Fibroblast of skin of right biceps (primary cell): ENCODE results near the gene TMEM11.

Experiments used
- DNase-seq: peaks from one replicate; pipeline ENCODE4 v3.0.0-alpha.2; 2013

TMEM11 gene

DNA sequence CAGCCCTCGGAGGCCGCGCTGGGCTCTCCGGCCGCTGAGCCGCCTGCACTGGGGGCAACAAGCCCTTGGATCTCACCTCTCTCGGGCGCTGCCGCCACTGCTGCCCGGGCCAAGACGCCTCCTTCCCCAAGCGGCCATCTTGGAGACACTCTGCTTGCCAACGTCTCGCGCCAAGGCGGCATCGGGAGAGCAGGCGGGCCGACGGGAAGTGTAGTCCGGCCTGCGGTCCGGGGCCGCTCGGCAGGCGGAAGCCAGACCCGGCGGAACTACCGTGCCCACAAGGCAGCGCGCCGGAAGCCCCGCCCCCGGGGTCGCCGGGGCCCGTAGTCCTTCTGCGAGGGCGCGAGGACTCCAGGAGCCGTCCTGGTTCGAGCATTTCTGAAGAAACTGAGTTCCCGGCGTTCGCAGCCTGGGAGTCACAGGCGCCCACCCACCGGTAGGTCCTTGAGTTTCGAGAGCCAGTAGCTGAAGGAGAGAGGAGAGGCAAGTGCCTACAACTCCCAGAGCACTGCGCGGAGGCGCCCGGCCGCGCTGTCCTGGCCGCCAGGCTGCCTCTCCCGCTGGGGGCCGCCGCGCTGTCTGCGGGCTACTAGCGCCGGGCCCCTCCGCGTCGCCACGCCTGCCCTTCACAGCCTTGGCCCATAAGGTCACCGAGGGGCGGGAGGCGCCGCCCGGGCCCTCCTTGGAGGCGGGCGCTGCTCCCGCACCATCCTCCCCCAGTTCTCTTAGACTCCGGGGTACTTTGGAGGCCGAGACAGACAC is at the start of gene TMEM11:
TMEM11 (minus strand) TSS at position 147 of the 762 bp plus-strand sequence; CDS start at position 138, 9 bp downstream.
- DNase-seq, result peak; percentile 95

DNA sequence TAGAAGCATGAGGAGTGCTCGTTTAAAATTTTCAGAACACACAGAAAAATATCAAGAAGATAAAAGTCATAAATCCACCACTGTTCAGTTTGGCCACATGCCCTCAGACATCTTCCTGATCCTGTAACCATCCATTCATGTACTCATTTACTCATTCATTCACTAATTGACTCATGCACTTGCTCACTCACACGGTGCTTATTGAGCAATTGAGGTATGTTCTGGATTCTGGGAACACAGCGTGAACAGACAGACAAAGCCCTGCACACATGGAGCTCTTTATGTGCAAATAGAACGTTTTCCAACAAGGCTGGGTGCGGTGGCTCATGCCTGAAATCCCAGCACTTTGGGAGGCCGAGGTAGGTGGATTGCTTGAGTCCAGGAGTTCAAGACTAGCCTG is 49.4 kb upstream of the TMEM11 start:
- peak; percentile 58 for DNase-seq

DNA sequence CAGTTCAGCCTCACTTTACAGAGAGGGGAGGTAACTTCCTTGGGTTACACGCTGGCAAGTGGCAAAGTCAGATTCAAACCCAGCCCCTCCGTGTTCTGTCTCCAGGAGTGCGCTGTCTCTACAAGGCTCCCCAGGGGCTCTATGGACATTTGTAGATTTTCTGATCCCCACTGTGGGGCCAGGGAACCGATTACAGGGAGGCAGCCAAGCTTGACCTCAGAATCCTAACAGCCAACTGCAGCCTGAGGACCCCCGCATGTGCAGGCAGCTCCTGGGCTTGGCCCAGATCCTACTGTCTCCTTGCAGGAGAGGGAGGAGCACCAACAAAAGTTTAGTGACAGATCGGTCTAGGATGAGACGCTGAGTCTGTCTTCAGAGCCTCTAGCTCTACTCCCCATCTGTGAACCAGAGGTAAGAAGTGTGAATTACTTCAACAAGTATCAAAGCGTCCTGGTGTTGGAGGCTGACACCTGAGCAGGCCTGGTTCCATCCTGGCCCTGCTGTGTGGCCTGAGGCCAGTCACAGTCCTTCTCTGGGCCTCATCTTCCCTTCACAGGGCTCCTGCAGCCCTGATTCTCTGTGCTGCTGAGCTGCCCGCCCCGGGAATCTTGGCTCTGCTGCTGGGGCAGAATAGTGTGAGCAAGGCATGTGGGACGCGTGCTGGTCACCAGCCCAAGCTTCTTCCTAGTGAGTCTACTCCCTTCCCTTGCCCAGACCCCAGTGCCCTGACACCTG is 48.5 kb upstream of the TMEM11 start:
- no peak for DNase-seq

- no peak for DNase-seq
Measured at GRCh38 chr17:21258593-21258992, 44.6 kb upstream of the TMEM11 start.

DNA sequence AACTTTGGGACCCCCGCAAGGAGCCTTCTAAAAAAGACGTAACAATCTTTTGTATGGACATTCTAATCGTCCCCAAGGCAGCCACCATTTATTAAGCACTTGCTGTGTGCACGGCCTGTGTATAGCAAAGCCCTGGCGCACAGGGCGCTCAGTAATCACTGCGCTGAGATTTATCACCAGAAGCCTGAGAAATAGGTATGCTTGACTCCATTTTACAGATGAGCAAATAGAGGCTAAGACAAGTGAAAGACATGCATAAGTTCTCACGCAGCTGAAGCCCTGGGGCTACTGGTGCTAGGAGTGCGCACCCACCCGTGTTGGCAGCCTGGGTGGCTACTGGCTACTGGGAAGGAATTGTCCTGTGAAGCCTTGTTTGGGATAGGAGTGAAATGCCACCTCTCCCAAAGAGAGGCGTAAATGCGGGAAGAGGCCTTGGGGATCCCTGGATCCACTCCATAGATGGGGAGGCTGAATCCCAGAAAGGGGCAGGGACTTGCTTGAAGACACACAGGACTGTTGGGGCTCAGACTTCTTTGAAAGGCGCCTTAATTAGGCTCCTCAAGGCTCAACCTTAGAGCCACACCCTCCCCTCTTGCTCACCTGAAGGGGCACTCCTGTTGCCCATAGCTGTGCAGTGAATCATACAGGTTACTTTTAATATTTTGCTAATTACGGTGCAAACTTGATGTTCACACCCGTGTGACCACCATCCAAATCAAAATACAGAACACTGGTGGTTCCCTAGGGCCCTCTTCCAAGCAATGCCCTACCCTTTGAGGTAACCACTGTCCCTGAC is 39.9 kb upstream of the TMEM11 start:
- DNase-seq, result no peak

DNA sequence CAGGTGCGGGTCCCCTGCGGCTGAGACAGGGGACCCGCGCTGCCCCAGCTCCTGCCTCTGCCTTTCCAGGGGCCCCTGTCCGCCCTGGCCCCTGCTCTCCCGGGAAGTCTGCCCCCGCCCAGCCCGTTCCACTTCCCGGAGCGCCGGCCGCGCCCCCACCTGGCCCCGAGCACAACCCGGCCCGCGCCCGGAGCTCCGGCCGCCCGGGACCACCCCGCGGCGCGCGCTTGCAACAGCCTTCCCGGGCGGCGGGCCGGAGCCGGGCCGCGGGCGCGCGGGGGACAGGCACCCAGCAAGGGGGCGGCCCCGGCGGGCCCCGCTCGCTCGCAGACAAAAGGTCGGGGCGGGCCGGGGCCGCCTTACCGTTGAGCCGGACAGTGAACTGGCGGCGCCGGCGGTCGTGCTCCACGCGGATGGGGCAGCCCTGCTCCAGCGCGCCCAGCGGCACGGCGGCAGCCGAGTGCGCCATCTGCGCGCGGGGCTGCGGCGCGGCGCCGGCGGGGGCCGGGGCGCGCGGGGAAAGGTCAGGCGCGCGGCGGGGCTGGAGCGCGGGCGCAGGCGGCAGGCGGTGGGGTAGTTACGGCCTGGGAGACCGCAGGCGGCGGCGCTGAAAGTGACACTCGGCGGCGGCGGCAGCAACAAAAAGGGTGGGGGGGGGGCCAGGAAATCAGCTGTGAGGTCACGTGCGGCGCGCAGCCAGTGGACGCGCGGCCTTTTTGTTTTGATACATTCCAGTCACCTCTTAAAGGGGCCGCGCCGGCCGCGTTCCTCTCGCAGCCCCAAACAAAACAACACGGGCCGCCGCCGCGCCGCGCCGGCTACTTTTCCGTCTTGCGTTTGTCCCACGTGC is 39.1 kb upstream of the TMEM11 start, which contains the start of gene NATD1:
NATD1 (minus strand) TSS at position 615 of the 850 bp plus-strand sequence; CDS start at position 469, 146 bp downstream.
- DNase-seq, result peak; percentile 82

GRCh38 chr17:21252289-21252795 is 38.4 kb upstream of the TMEM11 start:
- DNase-seq, result no peak

GRCh38 chr17:21251337-21252010 is 37.5 kb upstream of the TMEM11 start:
- DNase-seq, result no peak

GRCh38 chr17:21250854-21251253 is 36.9 kb upstream of the TMEM11 start:
- DNase-seq, result no peak

DNA sequence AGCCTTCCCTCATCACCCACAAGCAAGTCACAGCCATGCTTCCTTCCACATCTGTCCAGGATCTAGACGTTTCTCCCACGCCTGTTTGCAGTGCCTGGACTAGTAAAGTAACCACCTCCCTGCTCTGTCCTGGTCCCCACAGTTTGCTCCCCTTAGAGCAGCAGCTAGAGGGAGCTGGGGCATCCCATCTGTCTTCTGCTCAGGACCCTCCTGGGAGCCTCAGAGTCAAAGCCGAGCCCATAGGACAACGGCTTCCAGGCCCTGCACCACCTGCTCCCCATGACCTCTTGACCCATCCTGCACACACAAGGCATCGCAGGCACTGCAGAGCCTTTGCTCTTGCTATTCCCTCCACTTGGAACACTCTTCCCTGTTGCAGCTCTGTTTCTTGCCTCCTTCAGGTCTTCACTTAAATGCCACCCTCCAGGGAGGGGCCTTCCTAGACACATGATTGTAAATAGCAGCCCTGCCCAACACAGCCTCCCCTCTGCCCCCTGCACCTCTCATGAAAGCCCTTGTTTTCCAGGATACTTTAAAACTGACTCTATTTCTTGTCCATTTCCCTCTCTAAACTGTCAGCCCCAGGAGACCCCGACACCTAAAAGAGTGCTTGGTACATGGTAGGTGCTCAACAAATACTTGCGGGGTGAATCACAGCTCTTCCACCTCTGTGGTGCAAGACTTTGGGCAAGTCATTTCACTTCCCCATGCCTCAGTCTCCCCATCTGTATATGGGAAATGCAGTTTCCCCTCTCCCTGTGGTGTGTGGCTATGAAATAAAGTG is 36.2 kb upstream of the TMEM11 start:
- no peak for DNase-seq

GRCh38 chr17:21249086-21249795 is 35.3 kb upstream of the TMEM11 start:
- DNase-seq, result no peak

DNA sequence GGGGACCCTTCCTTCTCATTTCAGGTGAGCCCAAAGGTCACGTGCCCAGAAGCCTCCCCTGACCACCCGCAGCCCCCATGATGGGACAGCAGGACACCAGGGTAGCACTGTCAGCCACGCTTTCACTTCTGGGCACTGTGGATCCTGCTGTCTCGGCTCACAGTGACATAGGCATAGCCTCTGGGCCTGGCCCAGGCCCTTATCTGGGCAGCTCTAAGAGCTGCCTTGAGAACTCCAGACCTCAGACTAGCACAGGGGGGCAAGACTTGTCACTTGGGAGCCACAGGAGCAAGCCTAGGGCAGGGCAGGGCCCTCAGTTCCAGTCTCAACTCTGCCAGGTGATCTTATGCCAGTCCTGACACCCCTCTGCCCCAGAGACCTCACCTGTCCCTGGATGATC is 34.5 kb upstream of the TMEM11 start:
- DNase-seq, result no peak

DNA sequence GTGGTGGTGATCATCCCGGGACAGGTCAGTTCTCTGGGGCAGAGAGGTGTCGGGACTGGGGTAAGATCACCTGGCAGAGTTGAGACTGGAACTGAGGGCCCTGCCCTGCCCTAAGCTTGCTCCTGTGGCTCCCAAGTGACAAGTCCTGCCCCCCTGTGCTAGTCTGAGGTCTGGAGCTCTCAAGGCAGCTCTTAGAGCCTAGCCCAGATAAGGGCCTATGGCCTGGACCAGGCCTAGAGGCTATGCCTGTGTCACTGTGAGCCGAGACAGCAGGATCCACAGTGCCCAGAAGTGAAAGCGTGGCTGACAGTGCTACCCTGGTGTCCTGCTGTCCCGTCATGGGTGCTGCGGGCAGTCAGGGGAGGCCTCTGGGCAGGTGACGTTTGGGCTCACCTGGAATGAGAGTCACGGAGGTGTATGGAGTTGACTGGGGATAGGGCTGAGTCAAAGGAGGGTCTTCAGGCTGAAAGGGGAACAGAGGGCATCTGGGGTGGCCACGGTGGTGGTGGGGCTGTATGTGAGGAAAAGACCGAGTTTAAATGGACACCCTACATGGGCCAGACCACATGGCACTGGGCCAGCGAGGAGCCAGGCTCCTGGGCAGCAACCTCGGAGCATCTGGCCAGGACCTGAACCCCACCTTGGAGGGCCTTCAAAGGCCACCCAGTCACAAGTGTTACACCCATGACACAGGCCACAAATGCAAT is 33.7 kb upstream of the TMEM11 start:
- DNase-seq, result no peak

DNA sequence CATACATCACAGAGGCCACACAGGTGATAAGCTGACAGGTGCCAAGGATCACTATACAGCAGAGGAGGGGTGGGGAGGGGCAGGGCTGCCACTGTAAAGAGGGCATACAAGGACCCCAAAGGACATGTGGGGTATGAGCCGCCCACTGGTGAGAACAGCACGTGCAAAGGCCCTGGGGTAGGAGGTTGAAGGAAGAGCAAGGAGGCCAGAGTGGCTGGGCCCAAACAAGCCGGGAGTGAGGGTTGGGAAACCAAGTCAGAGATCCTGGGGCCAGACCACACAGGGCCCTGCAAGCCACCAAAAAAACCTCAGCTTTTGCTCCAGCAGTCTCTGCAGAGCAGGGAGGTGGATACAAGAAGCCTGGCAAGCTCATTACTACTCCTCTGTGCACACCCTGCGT is 32.7 kb upstream of the TMEM11 start:
- no peak for DNase-seq

GRCh38 chr17:21245639-21246084 is 31.7 kb upstream of the TMEM11 start:
- DNase-seq, result no peak

DNA sequence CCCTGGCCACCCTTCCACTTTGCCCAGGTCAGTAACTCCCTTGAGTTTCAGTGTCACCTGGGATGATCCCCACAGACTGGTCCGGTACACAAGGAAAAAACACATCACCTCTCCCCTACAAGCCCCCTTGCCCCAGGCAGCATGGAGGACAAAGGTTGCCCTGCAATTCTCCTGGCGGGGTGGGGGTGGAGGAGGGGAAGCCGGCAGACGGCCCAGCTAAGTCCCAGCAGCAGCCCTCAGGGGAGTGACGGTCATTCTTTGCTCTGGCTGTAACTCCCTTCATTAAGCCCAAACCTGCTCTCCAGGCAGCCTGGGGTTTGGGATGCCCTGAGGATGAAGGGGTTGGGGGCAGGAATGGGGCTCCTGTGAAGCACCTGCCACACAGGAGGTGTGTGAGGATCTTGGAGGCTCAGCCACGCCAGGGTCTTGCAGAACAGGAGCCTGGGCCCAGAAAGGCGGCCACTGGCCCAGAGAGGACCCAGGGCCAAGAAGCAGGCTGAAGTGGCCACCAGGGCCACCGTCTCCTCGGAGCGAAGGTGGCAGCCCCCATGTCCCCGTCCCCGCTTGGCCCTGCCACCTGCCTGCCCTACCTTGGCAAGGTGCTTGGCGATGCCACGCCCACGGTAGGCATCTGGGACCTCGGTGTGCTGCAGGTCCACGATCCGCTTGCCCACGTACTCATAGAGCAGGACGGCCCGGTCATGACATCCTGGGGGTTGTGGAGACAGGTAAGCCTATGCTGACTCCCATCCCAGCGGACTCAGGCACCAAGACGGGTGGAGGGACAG is 29.7 kb upstream of the TMEM11 start:
- no peak for DNase-seq

- no peak for DNase-seq
Measured at GRCh38 chr17:21242780-21243515, 29.0 kb upstream of the TMEM11 start.
